Adipose tissue (tissue), 3 donors: ENCODE results near the gene THAP12. TPM values are rescaled to one million over a fixed set of nuclear protein-coding genes. Genes with fewer than 3 reads are reported as not detected.

Experiments used
- H3K27ac ChIP-seq: one replicate; pipeline ENCODE4 v1.5.1; 2013; ENCODE audit warnings: low read depth, low read length
- WGBS, 3 donors: extraction: QIAGEN DNeasy Blood & Tissue Kit; methylation state at CpG; one replicate each; pipeline ENCODE4 v1.1.7; 2013; 5-methylcytosine and 5-hydroxymethylcytosine counted together
- polyA plus RNA-seq, 3 donors: library from polyadenylated mRNA; stranded (reverse); fragments of 200-250 nt; gene quantifications; one replicate each; pipeline ENCODE4 v1.2.3, GENCODE V29; 2013
- donor health status: healthy with polysubstance abuse.
- donor health status: Bipolar disorder and iron deficiency.
- donor health status: healthy.

THAP12 gene
- polyA plus RNA-seq, 3 donors: 15.2 to 43.6 (median 24.0) TPM

DNA sequence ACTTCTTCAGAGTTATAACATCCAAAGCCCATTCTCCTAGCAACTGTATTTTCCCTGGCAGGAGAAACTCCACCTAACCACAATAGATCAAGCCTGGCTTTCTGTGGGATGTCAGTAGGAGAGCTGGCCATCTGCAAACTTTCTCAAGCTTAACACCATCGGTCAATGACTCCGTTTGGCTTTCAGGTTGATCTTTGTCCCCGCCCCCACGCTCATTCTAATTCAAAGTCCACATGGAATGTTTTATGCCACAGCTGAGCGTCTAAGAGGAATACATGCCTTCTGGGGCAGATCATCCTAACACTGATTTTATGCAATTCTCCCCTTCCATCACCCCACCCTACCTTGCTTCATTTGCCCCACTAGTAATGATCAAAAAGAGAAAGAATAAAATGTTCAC lies 5.0 kb upstream of the THAP12 start:
- no peak overlapping the region for H3K27ac ChIP-seq
- WGBS, 3 donors: 32 to 83% (median 82%) methylated on average over 5 of the region's 5 CpGs

DNA sequence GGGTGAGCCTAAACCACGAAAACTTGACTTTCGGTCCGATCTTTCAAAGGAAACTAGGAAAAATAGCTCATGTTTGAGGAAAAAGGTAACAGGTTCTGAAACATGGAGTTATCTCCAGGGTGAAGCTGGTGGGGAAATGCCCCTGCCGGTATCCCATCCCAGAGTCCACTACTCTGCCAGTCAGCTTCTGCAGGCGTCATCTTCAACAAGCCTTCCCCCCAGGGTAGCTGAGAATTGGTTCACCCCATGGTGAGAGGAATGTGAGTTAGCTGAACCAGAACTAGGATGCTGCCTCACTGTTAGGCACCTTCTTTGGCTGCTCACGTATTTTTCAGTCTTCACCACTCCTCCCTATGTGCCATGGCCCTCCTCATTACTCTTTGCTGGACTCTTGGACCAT lies 1.3 kb upstream of the THAP12 start:
- no peak overlapping the region for H3K27ac ChIP-seq
- WGBS, 3 donors: 66 to 91% (median 87%) methylated on average over 6 of the region's 6 CpGs

DNA sequence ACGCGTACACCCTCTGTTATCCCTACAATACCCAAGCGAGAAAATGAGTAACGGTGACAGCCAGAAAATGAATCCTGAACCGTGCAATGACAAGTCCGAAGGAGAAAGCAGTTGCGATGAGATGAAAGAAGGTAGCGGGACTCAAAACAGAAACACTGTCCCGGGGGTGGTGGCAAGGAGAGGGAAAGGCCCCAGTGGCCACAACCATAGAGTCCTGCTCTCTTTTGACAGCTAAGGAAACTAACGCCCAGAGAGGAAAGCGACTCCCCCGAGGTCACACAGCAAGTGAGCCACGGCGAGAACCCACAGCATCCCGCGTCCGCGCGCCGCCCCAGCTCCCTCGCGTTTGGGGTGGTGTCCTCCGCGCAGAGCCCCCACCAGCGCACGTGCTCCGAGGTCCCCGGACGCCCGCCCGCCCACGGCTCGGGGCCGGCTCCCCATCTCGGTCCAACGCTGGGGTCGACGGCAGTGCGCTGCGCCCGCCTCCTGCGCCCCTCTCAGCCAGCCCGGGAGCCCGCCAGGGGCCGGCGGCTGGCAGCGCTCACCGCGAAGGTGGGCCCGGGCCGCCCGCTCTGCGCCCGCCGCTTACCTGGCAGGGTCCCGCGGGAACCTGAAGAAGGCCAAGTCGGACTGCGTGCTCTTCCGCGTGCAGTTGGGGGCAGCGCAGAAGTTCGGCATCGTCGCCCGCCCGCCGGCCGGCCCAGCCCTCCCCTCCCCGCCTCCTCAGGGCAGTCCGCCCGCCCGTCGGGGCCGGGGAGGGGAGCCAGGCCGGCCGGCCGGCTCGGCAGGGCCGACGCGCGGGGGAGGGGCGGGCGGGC lies 564 bp downstream of the THAP12 start:
- peak overlapping the region; percentile 69 for H3K27ac ChIP-seq
- WGBS, 3 donors: 0 to 1% (median 0%) methylated on average over 47 to 85 of the region's 85 CpGs

DNA sequence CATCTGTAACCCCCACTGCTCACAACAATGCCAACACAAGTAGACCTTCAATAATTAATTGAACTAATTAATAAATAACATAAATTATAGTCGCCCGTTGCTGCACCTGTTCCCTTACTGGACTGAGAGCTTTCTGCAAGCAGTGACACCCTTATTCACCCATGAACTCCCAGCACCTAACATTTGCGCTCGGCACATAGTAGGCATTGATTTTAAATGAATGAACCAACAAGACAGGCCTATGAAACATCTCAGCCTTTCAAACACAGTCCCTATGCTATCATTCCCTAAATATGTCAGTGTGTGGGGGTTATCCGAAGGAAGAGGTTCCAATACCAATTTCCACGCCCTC lies 1.1 kb downstream of the THAP12 start:
- 17 to 39% (median 27%) methylated on average over 6 of the region's 6 CpGs for WGBS, 3 donors
- H3K27ac ChIP-seq: no peak overlapping the region

DNA sequence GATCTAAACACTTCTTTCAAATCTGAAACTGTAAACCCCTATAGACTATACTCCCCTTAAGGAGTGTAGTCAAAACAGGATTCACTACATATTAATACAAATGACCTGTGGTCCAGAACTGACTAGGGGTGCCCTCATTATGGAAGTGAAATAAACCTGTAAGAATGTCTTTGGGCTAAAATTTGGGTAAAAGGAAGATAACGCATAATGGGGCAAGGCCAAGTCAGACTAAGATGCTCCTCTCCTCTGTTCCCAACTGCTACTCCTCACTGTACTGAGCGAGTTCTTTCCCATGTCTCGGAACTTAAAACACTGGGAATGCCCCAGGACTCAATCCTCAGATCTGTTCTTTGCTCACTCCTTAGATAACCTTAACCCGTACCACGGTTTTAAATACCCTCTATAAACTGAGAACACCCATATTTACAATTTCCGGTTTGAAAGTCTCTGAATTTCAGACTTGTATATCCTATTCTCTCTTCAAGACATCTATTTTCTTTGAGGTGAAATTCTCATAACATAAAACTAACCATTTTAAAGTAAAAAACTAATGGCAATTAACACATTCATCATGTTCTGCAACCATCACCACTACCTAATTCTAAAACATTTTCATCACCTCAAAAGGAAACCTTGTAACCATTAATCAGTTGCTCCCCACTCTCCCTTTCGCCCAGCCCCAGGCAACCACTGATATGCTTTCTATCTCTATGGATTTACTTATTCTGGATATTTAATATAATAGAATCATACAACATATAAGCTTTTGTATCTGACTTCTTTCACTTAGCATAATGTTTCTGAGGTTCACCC lies 4.0 kb downstream of the THAP12 start:
- no peak overlapping the region for H3K27ac ChIP-seq
- 58 to 87% (median 84%) methylated on average over 7 of the region's 7 CpGs for WGBS, 3 donors

DNA sequence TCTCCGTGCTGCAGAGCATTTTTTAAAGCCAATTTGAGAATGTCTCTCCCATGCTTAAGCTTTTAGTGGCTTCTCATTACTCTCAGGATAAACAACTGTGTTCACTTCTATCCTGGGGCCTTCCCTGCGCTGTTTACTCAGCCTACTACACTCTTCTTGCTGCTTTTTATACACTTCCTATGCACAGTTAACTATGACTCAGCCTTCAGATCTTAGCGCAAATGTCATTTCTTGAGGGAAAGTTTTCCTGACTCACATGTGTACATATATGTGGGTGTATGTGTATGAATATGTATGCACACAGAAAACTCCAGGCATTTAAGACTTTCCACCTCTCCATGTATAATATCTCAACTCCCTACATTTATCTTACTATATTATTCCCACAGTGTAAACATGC lies 9.8 kb downstream of the THAP12 start:
- H3K27ac ChIP-seq: no peak overlapping the region
- 35 to 36% (median 36%) methylated on average over 3 of the region's 3 CpGs for WGBS, 3 donors

DNA sequence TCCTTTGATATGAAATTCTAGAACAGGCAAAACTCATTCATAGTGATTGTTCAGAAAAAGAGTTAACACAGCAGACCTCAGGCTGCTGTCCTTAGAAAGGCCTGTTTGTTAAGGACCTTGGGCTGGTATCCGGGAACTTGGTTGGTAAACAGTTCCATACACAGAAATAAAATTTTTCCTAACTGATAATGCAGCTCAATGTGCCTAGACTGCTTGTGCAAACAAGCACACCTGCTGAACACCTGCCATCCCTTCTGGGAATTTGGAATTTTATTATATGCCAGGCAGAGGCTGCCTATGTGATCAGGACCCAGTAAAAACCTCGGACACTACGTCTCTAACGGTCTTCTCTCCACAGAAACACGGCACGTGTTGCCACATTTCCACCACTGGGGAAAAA lies 11.5 kb downstream of the THAP12 start:
- no peak overlapping the region for H3K27ac ChIP-seq
- 36 to 89% (median 83%) methylated on average over 6 of the region's 6 CpGs for WGBS, 3 donors

DNA sequence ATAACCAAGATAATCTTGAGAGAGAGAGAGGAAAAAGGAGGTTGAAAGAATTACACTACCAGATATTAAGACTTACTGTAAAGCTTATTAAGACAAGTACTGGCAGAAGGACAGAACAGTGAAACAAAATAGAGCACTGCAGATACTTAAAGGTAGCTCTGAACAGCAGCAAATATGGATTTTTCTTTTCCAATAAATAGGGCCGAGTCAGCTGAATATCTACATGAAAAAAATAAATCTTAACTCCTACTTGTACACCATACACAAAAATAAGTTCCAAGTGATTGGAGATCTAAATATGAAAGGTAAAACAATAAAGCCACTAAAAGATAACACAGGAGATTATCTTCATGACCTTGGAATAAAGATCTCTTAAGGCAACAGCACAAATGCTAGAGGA lies 12.4 kb downstream of the THAP12 start:
- no peak overlapping the region for H3K27ac ChIP-seq
- WGBS, 3 donors: 28 to 84% (median 72%) methylated on average over 1 of the region's 1 CpG

DNA sequence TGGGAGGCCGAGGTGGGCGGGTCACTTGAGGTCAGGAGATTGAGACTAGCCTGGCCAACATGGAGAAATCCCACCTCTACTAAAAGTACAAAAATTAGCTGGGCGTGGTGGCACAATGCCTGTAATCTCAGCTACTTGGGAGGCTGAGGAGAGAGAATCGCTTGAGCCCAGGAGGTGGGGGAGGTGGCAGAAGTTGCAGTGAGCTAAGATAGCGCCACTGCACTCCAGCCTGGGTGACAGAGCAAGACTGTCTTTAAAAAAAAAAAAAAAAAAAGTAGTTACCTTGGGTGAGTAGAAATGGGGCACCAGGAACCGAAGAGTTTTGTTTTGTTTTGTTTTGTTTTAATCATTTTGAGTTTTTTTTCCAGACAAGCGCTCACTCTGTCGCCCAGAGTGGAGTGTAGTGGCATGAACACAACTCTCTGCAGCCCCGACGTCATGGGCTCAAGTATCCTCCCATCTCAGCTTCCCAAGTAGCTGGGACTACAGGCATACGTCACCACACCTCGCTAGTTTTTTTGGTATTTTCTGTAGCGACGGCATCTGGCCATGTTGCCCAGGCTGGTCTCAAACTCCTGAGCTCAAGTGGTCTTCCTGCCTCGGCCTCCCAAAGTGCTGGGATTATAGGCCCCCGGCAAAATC lies 15.8 kb downstream of the THAP12 start:
- 56 to 95% (median 93%) methylated on average over 16 of the region's 16 CpGs for WGBS, 3 donors
- H3K27ac ChIP-seq: no peak overlapping the region

DNA sequence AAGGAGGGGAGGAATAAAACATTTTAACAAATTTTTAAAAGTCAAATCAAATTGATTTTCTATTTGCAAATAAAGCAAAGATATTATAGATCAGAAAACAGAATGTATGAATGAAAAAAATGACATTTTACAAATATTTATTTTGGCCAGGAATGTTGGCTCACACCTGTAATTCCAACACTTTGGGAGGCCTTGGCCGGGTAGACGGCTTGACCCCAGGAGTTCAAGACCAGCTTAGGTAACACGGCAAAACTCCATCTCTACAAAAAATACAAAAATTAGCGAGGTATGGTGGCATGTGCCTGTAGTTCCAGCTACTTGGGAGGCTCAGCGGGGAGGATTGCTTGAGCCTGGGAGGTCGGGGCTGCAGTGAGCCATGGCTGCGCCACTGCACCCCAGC lies 18.2 kb downstream of the THAP12 start:
- 63 to 98% (median 91%) methylated on average over 7 of the region's 7 CpGs for WGBS, 3 donors
- H3K27ac ChIP-seq: no peak overlapping the region

DNA sequence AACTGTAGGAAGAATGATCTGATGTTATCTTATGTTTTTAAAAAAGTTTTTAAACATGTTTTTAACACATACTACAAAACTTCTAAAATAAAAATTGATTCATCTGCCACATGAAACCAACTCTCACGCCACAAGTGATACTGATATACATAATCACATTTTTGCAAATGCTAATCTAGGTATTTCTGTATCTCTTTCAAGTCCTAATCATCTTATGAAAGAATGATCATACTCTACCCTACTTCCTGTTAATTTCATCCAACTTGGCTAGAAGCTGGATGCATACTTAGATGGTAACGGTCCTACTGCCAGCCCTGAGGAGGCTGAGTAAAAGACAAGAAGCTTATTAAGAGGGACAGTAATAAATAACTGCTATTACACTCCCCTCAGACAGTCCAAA lies 19.2 kb downstream of the THAP12 start:
- H3K27ac ChIP-seq: no peak overlapping the region
- WGBS, 3 donors: 47 to 77% (median 76%) methylated on average over 2 of the region's 2 CpGs

DNA sequence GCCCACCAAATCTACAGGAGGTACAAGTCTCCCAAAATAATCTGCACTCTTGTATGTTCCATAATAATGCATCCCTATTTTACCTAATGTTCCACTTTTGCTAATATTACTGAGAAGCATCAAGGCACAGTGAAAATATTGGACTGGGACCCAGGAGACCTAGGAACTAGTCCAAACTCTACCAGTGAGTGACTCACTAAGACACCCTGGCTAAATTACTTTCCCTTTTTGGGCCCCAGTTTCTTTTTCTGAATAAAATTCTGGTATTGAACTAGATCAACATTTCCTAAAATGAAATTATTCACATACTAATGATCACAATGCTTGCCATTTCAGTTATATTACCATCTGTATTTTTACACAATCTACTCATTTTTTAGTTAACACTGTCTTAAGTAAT lies 19.6 kb downstream of the THAP12 start:
- H3K27ac ChIP-seq: no peak overlapping the region

DNA sequence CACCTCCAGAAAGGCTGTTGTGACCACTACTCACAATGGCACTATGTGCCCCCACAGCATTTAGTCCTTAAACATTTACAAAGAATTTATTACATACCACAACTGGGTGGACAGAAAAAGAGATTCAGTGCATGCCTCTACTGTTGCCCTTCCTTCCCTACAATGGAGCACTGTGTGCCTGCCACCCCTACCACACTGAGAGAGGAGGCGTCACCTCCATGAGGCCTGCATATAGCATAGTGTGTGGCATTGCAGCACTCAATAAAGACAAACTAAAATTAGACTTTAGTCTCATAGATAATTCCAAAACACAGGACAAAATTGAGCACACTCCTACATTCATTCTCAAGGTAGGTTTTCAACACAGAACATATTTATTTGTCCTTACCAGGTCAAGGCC lies 25.8 kb downstream of the THAP12 start:
- H3K27ac ChIP-seq: no peak overlapping the region
- 96 to 100% (median 100%) methylated on average over 1 of the region's 1 CpG for WGBS, 3 donors

DNA sequence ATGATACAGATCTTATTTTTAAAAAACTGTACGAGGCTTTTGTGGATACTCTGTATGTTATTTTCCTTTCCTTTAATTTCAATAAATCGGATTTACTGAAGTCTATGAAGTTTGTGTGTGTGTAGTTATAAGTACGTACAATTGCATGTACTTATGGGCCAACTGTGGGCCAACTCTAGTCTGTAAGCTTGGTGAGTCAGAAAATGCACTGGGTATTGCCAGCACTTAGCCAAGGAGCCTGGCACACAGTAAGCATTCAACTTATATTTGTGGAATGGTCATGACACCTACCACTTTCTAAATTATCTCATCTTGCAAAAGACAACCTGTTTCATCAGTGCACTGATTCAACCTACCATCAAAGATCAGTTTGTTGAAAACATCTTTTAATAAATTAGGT lies 32.6 kb downstream of the THAP12 start:
- H3K27ac ChIP-seq: no peak overlapping the region
- 79 to 95% (median 92%) methylated on average over 3 of the region's 3 CpGs for WGBS, 3 donors

DNA sequence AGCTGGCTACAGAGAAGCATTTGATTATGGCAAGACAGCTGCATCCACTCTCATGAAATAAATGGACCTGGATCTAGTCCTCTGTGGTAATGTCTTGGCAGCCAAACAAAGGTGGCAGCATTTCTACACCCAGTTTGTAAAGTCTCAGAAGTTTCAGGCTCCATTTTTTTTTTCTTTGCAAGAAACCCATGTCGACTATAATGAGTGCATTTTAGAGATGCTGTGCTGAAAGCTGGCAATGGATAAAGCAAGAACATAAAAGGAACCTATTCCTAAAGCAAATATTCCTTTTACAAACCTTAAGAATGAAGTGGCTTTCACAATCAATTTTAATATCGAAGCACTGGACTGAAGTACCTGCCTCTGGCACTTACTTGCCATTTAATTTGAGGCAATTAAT lies 33.5 kb downstream of the THAP12 start:
- WGBS, 3 donors: 24 to 54% (median 48%) methylated on average over 2 of the region's 2 CpGs

DNA sequence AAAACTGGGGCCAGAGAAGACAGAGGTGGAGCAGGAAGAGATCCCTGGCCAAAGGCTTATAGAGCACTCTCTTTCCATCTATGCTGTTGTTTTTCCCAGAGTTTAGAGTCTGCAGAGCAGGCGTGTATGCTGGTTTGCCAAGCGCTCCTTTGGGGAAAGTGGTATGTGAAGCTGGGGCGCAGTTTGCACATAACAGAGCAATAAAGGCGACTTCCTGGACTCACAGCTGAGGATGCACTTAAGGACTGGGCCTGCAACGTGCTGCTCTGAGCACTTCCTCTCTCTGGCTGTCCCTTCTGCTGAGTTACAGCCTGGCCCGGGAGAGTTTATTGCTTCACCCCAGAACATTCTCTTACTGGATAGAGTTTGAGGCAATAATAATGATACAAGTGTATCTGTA lies 41.7 kb downstream of the THAP12 start:
- no peak overlapping the region for H3K27ac ChIP-seq
- 8 to 77% (median 15%) methylated on average over 6 of the region's 6 CpGs for WGBS, 3 donors

More for the DNA sequence above, 33.5 kb downstream of the THAP12 start:
- H3K27ac ChIP-seq: no peak overlapping the region

DNA sequence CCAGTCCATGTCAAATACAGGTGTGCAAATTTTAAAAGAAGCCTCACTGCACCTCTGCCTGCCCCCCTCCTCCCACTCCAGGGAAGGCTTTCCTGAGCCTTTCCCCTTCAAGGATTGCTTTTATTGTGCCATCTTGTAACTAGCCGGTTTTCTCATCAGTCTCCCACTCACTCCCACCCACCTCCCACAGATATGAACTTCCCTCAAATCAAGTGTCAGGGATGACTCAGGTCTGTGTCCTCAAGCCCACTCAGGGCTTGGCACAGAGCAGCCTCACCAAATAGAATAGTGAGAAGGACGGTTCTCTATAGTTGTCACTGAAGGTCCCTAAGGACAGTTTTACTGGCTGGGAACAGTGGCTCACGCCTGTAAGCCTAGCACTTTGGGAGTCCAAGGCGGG lies 43.0 kb downstream of the THAP12 start:
- WGBS, 3 donors: 73 to 90% (median 84%) methylated on average over 4 of the region's 4 CpGs

DNA sequence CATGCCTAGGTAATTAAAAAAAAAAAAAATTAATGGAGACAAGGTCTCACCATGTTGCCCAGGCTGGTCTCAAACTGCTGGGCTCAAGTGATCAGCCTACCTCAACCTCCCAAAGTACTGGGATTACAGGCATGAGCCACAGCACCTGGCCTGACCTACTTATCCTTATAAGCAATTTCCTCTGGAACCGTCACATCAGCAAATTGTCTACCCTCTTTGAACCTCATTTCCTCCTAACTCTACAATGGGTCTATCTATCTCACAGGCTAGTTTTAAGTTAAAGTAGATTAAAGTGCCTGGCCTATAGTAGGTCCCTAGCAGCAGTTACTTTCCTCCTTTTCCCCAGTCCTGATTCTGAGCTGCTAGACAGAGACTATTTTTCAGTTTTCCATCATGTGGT lies 43.5 kb downstream of the THAP12 start:
- WGBS, 3 donors: 65 to 97% (median 69%) methylated on average over 1 of the region's 1 CpG
- no peak overlapping the region for H3K27ac ChIP-seq

More for the DNA sequence above, 43.0 kb downstream of the THAP12 start:
- H3K27ac ChIP-seq: no peak overlapping the region

DNA sequence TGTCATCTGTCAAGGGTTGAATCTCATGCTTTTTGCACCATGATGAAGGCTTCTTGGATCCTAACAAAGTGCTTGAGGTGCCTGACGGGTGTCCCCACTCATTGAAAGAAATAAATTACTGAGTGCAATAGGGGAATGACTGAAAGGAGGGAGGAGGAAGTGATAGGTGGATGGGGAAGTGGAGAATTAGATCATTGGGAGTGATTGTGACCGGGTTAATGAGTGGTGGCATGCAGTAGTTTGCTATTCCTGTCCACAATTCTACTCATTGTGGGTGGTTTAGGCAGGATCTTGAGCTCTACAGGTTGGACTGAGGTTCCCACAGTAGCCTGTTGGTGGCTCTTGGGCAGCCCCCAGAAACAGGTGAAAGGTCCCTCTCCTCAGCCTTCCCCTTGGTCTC lies 44.3 kb downstream of the THAP12 start:
- WGBS, 3 donors: 69 to 77% (median 71%) methylated on average over 2 of the region's 2 CpGs
- no peak overlapping the region for H3K27ac ChIP-seq
